Panc1 (cell line): ENCODE measurements around the gene SMAD3. TPM values are rescaled to one million over a fixed set of nuclear protein-coding genes. Genes with fewer than 3 reads are reported as not detected.

Source experiments
- ATAC-seq: fragments of 200-7000 bp; cut with Tn5 transposase; 2 replicates; pipeline ENCODE4 v1.9.1; 2020; ENCODE audit warnings: mild to moderate bottlenecking, moderate library complexity
- BruUV-seq: library from RNA; stranded (reverse); fragments of 400-500 nt; replicated peaks from 2 replicates; lab custom pipeline; 2021; lab: Mats Ljungman, UMichigan
- CTCF ChIA-PET: fragments of 300-600 bp; sonication (Branson Sonifier 250); formaldehyde crosslinking; loops from one replicate; lab custom pipeline; 2022; ENCODE audit warnings: antibody characterized with exemption; lab: Charles Lee
- POLR2A ChIA-PET: fragments of 300-600 bp; sonication (Branson Sonifier 250); formaldehyde crosslinking; loops from one replicate; lab custom pipeline; 2022; ENCODE audit warnings: antibody characterized with exemption; lab: Charles Lee
- DNase-seq: peaks from one replicate; pipeline ENCODE4 v3.0.0-alpha.2; 2010; ENCODE audit warnings: low read depth, low spot score
- H3K27ac ChIP-seq: 2 replicates; pipeline ENCODE4 v1.5.1; 2011; ENCODE audit warnings: mild to moderate bottlenecking, low read length, inconsistent platforms
- H3K27me3 ChIP-seq: fragments of 200-500 bp; sonication (Bioruptor generic); 2 replicates; pipeline ENCODE4 v1.6.0; 2014; ENCODE audit warnings: low read length, inconsistent platforms; ENCODE audit not compliant: control insufficient read depth, insufficient read depth
- H3K36me3 ChIP-seq: fragments of 200-500 bp; sonication (Bioruptor generic); 2 replicates; pipeline ENCODE4 v1.5.1; 2014; ENCODE audit warnings: inconsistent platforms, mild to moderate bottlenecking, low read length, moderate library complexity; ENCODE audit not compliant: control insufficient read depth, insufficient read depth
- H3K4me1 ChIP-seq: 2 replicates; pipeline ENCODE4 v1.5.1; 2011; ENCODE audit warnings: inconsistent platforms, mild to moderate bottlenecking, low read length, moderate library complexity; ENCODE audit not compliant: control insufficient read depth, insufficient read depth
- H3K4me3 ChIP-seq, 2 experiments: 2 replicates each; pipeline ENCODE4 v1.5.1; 2011 to 2012; ENCODE audit warnings: low read depth in 2 of 2, low read length in 2 of 2, mild to moderate bottlenecking in 2 of 2, inconsistent platforms in 1 of 2, moderate library complexity in 1 of 2
- H3K9me3 ChIP-seq: fragments of 200-500 bp; sonication (Bioruptor generic); 2 replicates; pipeline ENCODE4 v1.5.1; 2014; ENCODE audit warnings: low read depth, mild to moderate bottlenecking, inconsistent platforms, low read length, moderate library complexity; ENCODE audit not compliant: control insufficient read depth, insufficient read depth
- CTCF ChIP-seq: fragments of 450-650 bp; IDR thresholded peaks from 2 replicates; pipeline ENCODE4 v1.5.1; 2017; ENCODE audit warnings: mild to moderate bottlenecking
- POLR2AphosphoS5 ChIP-seq: IDR thresholded peaks from 2 replicates; pipeline ENCODE4 v1.6.1; 2012; ENCODE audit warnings: mild to moderate bottlenecking, low read depth, low read length, moderate library complexity
- REST ChIP-seq, 2 experiments: IDR thresholded peaks; 2 replicates each; pipeline ENCODE4 v1.6.1; 2011 to 2012; ENCODE audit warnings: low read depth in 2 of 2, control low read depth in 1 of 2, low read length in 1 of 2, mild to moderate bottlenecking in 1 of 2, moderate library complexity in 1 of 2; ENCODE audit not compliant: insufficient read depth in 1 of 2
- SIN3A ChIP-seq: IDR thresholded peaks from 2 replicates; pipeline ENCODE4 v1.6.1; 2012; ENCODE audit warnings: low read depth, mild to moderate bottlenecking, low read length, moderate library complexity, borderline replicate concordance; ENCODE audit not compliant: insufficient read depth
- TCF7L2 ChIP-seq: IDR thresholded peaks from 2 replicates; pipeline ENCODE4 v1.6.1; 2011; ENCODE audit warnings: mild to moderate bottlenecking, low read depth, low read length, inconsistent platforms
- in situ Hi-C: cut with HindIII; loops from 2 replicates; pipeline ENCODE4 v1.10.0; 2016; ENCODE audit warnings: low sequenced_read_pairs, low pct_unique_long_range_greater_than_20kb
- intact Hi-C: fragments of 100-400 bp; cut with micrococcal nuclease; formaldehyde crosslinking; loops from one replicate; pipeline ENCODE4 v1.10.0; 2022; ENCODE audit not compliant: unreplicated experiment
- total RNA-seq: library from RNA; stranded (reverse); gene quantifications from one replicate; pipeline ENCODE4 v1.2.1, GENCODE V29; 2021; ENCODE audit not compliant: unreplicated experiment

The SMAD3 gene
- total RNA-seq, 1 experiment from 2014 or later, result 394 TPM

- H3K4me3 ChIP-seq, result no peak overlapping the region
- H3K27me3 ChIP-seq, result no peaks in the 10 kb centered on the region
- peaks cover 100% of the 10 kb centered on the region for H3K4me1 ChIP-seq
- ChIA-PET POLR2A (interaction anchor here (0.6 kb wide), 1 partner anchor 9 kb away, joined by 17 read pairs; no protein-coding TSS in a partner anchor), CTCF (no interaction called here)
- TF ChIP-seq CTCF, result no peak
- H3K9me3 ChIP-seq, result no peaks in the 10 kb centered on the region
- BruUV-seq, result no TSS peak
- intact Hi-C loops, result no loop called here
- DNase-seq (no peak), ATAC-seq (no peak)
- peak overlapping the region; percentile 100 for H3K27ac ChIP-seq
- in situ Hi-C loops, result no loop called here
- peaks cover 10% of the 10 kb centered on the region; the same call in 1 of the 2 replicates for H3K36me3 ChIP-seq
These were observed 67.6 kb downstream of the SMAD3 start for GRCh38 chr15:67133026-67133425.

GRCh38 chr15:67133738-67134066, 68.3 kb downstream of the SMAD3 start:
- intact Hi-C loops (no loop called here), in situ Hi-C loops (no loop called here)
- Histone ChIP-seq H3K27ac (peak overlapping the region; percentile 100), H3K36me3 (peaks cover 10% of the 10 kb centered on the region; the same call in 1 of the 2 replicates), H3K4me3 (no peak overlapping the region), H3K4me1 (peaks cover 99% of the 10 kb centered on the region), H3K9me3 (no peaks in the 10 kb centered on the region), H3K27me3 (no peaks in the 10 kb centered on the region)
- no TSS peak for BruUV-seq
- DNase-seq, result no peak
- ChIA-PET POLR2A (interaction anchor here (1.0 kb wide), 1 partner anchor 9 kb away, joined by 3 read pairs; no protein-coding TSS in a partner anchor), CTCF (no interaction called here)
- TF ChIP-seq CTCF (no peak), SIN3A (no peak), TCF7L2 (no peak), POLR2AphosphoS5 (no peak), REST (IDR thresholded peaks at IDR 0.05; ENCODE audit: insufficient read depth in 1 of 2, low read depth in 2 of 2, low read length in 1 of 2) (no peak)
- ATAC-seq, result peak; percentile 5
